DMS153 (cell line): ENCODE results near the gene OARD1.
"Not testable (repeated sequence)": the region's sequence is repeated elsewhere in the genome, so short reads cannot be mapped to it uniquely, and the experiment has no call there.

ENCODE experiments used
- DNase-seq: peaks from one replicate; lab custom pipeline; 2025; lab: John Stamatoyannopoulos, UW

Gene OARD1, protein sequence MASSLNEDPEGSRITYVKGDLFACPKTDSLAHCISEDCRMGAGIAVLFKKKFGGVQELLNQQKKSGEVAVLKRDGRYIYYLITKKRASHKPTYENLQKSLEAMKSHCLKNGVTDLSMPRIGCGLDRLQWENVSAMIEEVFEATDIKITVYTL

DNA sequence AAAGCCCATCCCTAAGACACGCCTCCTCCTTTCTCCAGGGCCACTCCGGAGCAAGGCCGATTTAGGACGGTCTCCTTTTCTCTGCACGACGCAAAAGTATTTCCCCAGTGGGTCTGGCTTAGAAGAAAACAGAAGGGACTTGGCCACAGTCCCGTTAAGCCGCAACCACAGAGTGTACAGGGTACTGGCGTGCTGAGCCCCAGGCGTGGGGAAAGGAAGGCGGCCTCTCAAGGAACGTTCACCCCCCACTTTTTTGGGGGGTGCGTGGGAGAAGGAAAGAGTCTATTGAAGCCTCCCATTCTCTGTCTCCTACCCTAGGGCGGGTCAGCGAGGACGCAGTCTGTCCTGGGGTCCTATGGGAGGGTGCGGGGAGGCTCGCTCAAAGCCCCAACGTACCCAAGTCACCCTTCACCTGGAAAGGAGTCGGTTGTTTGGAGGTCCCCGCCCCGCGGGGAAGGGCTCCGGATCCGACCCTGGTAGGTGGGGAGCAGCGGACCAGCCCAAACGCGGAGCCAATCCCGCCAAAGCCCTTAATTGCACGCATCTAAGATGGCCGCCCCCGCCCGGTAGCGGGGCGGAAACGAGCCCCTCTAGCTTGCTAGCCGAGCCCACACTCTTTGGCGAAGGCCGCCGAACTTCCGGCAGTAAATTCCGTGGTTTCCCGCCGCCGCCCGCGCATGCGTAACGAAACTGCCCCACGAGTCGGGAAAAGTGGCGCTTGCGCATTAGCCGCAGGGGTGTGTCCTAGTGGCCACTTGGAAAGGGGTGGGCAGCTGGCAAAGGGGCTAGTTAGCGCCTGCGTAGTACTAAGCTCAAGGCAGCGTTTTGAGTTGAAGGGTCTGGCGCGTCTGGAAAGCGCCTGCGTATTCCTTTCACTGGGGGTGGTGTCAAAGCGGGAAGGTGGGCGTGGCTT, at the start of gene OARD1:
Gene OARD1 (minus strand): TSS at position 434 of the 913 bp plus-strand sequence. CDS start 722 bp downstream, outside the sequence.
- peak; percentile 100 for DNase-seq

DNA sequence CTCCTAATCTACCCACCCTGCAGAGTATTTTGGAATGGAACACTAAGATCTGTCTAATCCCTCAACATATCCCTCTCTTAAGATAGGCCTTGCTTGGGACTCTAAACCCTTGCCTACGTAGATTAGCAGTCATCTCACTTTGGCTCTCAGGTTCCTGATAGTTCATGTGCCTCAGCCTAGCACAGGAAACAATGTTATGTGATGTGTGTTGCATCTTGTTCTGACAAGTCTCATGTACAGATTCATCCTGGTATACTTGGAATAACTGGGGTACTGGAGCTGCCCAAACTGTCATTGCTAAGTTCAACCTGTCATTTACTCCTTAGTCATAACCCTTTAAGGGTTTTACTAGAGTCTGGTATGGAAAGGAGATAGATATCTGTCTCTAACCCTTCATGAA, 47.9 kb upstream of the OARD1 start:
- DNase-seq: no peak

DNA sequence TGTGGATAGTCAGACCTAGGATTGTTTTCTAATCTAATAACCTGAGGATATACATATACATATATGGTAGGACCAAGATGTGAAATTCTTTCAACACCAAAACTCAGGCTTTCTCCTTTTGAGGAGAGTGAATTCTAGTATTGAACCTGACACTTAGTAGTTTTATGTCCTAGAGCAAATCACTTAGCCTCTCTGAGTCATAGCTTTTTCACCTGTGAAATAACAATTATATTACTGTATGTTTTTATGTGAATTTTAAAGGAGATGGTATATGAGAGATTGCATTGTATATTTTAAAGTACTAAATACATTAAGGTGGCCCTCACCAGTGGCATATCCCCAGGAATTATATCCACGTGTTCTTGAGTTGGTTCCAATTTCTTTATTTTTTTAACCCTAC, 47.4 kb upstream of the OARD1 start:
- DNase-seq: no peak

DNA sequence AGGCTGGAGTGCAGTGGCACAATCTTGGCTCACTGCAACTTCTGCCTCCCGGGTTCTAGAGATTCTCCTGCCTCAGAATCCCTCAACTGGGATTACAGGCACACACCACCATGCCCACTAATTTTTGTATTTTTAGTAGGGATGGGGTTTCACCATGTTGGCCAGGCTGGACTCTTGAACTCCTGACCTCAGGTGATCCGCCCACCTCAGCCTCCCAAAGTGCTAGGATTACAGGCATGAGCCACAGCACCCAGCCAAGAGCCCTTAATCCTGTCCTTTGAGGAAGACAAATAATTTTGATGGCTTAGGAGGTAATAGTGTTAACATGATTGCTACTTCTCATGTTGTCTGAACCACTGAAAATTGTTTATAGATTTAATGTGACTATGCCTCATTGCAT, 42.9 kb upstream of the OARD1 start:
- DNase-seq: not testable (repeated sequence)

DNA sequence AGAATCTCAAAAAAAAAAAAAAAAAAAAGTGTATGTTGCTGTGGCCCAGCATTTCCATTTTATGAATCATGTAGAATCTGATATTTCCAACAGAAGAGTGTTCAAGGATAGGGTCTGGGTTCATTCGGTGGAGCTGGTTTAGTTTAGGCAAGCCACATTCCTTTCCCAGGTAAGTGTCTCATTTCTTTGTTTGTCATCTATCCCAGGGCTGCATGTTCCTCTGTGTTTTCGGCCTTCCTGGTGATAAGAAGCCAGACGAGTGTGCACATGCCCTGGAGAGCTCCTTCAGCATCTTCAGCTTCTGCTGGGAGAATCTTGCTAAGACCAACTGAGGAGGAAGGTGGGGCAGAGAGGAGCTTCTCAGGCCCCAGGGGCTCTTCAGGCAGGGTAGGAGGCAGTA, 38.9 kb upstream of the OARD1 start:
- DNase-seq: no peak

DNA sequence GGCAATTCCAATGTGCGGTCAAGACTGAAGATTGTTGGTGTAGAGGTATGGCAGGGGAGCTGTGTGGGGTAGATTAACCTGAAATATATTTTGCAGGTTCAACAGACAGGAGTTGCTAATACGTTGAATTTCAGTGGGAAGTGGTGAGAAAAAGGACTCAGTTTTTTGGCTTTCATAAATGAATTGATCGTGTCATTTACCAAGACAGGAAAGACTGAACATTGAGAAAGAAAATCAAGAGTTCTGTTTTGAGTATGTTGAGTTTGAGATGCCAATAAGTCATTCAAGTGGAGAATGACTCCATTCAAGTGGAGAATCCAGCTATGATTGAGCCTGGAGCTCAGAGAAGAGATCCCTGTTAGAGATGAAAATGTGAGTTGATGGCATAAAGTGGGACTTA, 31.7 kb upstream of the OARD1 start:
- no peak for DNase-seq

DNA sequence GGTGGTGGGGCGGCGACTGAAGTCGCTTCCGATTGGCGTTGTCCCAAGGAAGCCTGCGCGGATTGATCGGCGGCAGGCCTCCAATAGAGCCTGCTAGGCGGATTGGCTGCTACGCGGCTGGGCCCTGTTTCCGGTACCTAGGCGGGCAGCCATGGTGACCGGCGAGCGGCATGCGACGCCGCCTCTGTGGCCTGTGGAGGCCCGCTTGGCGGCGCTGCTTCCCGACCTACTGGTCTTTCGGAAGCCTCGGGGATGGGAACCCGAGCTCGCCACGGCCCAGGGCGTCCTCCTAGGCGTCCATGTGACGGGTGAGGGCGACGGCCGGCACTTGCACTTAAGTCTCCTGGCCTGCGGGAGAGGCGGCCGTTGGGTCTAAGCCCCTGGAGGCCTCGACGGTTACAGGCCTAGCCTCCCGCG, 28.7 kb upstream of the OARD1 start:
- DNase-seq: no peak

DNA sequence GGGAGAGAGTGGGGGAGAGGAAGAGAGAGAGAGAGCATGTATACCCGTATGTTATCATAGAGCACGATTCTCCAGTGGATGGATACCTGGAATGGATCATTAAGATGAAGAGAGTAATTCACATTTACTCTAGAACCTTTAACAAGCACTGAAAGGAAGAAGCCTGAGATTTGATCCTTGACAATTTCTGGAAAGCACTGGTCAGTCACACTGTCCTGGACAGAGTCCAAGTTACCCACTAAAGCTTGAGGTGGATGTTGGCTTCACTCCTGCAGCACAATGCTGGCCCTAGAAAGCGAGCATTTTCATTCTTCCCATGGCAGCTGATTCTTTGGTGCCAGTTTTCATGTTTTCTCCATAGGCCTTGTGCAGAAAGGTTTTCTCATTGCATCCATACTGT, 26.2 kb upstream of the OARD1 start:
- no peak for DNase-seq

DNA sequence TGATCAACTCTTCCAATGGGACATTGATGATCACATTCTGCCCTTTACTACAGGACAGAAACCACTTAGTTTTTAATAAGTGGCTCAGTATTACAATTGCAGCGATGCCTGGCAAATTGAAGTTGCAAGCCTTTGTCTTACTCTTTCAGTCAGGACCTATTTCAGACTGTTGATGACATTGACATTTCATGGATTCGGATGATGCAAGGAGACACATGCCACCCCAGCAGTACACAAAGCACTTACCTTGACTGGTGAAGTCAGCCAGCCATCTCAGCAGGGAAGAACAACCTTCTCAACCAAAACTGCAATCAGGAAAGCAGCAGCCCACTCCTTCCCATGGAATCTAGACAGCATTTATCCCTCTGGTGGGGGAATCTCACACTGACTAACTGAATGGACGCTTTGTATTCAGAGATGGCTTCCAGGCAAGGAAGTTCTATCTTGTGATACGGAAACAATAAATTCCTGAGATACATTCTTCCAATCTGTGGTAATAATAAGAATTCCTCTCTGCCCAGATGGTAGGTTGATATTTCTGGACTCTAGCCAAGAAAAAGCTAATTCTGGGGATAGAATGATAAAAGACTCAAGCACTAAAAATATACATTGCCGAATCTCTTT, 25.4 kb upstream of the OARD1 start:
- DNase-seq: no peak

DNA sequence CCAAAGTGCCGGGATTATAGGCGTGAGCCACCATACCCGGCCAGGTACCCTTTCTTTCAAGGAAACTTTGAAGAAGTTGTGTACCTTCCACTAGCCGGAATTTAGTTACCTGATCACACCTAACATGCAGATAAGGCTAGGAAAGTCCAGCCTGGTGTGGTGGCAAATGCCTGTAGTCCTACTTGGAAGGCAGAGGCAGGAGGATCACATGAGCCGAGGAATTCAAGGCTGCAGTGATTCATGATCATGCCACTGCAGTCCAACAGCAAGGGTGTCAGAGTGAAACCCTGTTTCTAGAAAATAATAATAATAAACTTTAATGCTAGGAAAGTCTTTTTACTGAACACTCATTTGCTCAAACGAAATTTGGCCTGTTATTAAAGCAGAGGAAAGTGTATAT, 21.6 kb upstream of the OARD1 start:
- DNase-seq: no peak

DNA sequence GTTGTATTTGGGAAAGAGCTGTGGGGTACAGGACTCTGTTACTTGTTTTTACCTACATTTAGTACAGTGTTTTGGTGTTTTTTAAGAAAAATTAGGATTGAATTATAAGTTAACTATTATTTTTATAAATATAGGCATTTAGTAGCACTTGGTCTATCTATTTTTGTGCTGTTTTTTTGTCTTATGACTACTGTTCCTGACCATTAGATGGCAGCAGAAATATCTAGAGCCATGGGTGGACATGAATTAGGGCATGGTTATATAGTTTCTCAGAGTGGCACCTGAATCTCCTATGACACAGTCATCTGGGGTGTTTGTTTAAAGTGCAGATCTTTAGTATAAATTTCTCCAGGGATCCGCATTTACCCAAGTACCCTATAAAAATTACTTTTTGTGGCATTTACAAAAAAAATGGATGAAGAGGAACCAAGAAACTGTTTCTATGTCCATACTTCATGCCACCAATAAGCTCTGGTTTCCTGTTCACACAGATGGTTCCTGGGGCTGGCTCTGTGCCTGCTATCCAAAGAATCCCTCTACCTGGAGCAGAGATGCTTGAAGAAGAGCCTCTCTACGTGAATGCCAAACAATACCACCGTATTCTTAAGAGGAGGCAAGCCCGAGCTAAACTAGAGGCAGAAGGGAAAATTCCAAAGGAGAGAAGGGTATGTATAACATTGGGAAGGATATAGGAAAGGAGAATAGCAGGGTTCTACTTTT, 20.4 kb upstream of the OARD1 start:
- peak; percentile 12 for DNase-seq

DNA sequence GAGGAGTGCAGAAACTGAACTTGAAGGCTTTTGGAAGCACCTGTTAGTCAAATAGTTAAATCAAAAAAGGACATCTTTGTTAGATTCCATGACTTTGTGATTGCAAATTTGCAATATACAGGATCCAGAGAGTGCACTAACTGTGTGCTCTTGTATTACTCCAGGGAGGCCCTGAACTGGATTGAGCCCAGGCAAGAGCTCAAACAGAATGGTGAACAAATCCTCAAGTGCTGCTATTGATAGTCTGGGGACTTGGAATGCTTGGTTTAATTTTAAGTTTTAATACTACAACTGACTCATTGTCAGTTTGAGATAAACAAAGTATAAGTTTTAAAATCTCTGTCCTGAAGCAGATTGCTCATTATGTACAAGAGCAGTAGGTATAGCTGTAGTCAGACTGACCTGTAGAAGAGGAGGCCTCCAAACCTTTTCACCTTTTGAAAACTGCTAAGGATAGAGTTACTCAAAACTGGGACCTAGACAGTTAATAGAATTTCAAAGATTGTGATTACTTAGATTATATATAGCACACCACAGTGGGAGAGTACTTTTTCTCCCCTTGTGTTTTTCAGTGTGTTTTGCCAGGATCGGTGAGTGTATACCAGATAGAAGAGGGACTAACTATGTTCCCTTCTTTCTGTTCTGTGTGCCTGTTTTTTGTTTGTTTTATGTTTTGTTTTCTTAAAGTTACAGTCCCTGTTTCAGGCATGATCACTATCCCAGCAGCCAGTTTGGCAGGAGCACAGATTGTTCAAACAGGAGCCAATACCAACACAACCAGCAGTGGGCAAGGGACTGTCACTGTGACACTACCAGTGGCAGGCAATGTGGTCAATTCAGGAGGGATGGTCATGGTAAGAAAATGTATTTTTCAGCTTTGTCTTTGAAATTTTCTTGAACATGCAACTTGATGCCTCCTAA, 18.9 kb upstream of the OARD1 start:
- no peak for DNase-seq

DNA sequence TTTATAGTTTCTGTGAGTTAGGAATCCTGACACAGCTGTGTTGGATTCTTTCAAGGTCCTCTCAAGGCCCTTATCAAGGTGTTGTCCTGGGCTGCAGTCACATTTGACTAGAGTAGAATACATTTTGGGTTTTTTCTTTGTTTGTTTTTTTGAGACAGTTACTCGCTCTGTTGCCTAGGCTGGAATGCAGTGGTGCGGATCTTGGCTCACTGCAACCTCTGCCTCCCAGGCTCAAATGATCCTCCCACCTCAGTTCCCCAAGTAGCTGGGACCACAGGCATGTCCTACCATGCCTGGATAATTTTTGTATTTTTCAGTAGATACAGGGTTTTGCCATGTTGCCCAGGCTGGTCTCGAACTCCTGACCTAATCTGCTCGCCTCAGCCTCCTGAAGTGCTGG, 16.3 kb upstream of the OARD1 start:
- DNase-seq: no peak

DNA sequence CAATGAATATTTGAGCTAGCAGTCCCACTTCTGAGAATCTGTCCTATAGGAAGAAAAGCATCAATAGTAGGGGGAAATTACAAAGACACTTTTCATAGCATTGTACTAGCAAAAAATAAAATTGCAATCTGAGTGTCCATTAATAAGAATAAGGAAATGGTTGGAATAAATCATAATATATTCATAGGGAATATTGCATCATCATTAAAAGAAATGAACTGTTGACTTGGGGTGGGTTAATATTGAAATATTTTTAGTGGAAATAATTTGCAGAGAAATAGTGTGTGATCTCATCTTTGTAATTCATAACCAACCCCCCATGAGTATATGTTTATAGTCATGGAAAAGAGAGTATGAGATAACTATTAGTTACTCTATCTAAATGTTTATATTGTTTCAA, 13.0 kb upstream of the OARD1 start:
- DNase-seq: no peak

DNA sequence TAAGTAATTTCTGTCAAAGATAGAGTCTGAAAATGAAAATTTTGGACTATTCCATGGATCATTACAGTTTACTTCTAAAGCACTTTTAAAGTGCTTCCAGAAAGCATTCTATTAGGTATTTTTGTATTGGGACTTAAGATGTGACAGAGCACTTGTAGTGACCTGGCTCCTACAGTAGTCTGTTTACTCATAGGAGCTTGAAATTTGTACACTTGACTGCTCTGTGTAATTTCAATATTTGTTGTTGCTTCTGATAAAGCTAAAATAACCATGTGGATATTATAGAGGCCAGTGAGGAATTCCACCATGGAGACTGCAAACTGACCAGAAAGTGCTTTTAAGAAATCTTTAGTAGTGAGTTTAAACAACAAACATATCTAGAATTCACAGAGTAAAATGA, 10.9 kb upstream of the OARD1 start:
- no peak for DNase-seq

DNA sequence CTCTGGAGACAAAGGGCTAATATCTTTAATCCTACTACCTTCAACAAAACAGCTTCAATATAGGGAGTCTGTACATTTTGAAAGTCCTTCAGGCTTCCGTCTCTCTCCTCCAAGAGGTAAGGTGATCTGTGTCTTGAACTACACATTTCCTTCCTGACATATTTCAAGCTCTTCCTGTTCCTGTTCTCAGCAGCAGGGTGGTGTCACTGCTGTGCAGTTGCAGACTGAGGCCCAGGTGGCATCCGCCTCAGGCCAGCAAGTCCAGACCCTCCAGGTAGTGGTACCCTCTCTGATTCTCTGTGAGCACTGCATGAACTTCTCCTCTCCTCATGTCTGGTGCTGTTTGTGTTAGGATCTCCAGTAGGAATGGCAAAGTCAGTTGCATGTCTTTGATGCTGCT, 8.5 kb upstream of the OARD1 start:
- no peak for DNase-seq

DNA sequence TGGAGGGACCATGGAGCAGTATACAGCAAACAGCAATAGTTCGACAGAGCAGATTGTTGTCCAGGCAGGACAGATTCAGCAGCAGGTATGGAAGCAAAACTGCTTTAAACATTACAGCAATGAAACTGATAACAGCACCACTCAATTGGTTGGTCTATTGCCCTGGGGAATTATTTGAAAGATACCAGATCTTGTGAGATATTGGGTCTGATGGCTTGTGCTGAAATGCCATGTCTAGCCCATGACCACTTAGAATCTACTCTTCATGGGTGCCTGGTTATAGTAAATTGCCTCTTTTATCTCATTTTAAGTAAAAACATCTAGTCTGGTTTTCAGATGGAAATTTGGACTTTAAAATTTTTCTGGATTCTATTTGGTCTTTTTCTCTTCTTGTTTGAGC, 6.9 kb upstream of the OARD1 start:
- no peak for DNase-seq

DNA sequence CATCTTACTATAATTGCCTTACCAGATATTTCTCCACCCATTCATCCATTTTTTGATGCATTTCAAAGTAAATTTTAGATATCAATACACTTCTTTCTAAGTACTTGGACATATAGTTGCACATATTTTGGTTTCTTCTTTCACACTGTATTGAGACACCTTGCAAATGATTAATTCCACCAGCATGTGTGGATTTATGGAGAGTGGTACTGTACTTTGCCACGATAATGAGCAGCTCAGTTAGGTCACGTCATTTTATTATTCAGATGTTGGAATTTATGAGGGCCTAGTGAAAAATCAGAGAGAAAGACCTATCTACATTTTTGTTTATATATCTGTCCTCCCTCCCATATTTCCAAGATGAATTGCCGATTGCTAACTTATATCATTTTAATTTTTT, 5.9 kb upstream of the OARD1 start:
- no peak for DNase-seq

DNA sequence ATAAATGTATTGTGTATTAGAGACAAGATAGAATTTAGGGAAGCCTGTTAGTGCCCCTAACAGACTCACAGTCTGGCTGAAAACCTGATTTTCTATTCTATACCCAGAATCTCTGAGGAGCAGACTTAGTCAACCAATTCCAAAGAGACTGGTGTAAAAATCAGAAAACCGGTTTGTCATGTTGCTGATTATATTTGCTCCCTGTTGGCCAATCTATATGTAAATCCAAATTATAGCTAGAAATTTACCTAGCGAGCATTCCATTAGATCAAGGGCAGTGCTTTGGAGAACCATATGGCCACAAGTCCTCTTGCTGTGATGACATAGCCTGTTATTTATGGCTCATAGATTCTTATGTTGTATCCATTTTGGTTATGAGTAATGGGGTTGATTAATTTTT, 5.4 kb upstream of the OARD1 start:
- no peak for DNase-seq

DNA sequence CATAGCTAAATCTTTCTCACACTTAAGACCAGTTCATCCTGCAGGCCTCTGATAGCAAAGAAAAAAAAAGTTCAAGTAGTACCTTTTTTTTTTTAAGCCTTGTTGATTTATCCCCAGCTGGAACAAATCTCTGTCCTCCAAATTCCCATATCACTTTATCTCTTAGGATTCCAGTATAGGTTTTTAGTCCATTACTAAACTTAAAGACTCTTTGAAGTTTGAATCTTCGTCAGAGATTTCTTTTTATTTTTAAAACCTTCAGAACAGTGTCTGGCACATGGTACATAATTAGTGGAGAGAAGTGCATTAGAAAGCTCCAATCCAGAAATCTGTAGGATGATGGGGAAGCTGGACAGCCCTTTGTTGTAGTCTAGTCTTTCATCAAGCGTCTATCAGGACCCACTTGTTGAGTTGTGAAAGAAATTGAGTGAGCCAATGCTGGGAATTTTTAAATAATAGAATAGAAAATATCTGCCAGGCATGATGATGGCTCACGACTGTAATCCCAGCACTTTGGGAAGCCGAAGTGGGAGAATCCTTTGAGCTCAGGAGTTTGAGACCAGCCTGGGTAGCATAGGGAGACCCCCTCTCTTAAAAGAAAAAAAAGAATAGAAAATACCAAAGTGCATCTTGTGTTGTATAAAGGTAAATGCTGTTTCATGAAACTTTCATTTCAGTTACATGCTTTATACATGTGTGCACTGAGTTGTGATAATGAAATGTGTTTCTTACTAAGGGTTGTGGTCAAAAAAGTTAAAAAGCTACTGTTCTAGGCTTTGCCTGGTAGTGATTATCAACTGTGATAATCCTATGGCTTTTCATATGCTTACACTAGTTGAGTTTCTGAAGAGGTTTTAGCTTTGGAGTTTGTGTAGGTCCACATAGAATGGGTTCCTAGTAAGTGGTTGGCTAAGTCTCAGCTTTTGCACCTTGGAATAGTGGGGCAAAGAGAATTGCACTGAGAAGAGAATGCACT, 3.8 kb upstream of the OARD1 start:
- no peak for DNase-seq
